Mononuclear cell (primary cell): Measurements from ENCODE around the gene FLYWCH1. TPM values are rescaled to one million over a fixed set of nuclear protein-coding genes. Genes with fewer than 3 reads are reported as not detected.

ENCODE experiments used
- H3K27me3 ChIP-seq: 2 replicates; pipeline ENCODE4 v1.6.0; 2011; ENCODE audit warnings: low read length, control low read depth; ENCODE audit not compliant: insufficient read depth
- H3K4me1 ChIP-seq: 2 replicates; pipeline ENCODE4 v1.5.1; 2011; ENCODE audit warnings: mild to moderate bottlenecking, low read length, control low read depth; ENCODE audit not compliant: insufficient read depth
- H3K4me3 ChIP-seq: 2 replicates; pipeline ENCODE4 v1.5.1; 2011; ENCODE audit warnings: mild to moderate bottlenecking, low read length, moderate library complexity
- H3K9me3 ChIP-seq: 2 replicates; pipeline ENCODE4 v1.5.1; 2011; ENCODE audit warnings: low read depth, mild to moderate bottlenecking, control low read depth, low read length
- total RNA-seq: library from RNA; depleted of rRNA; stranded (reverse); fragments of >200 nt; gene quantifications from one replicate; pipeline ENCODE4 v1.2.3, GENCODE V29; 2012

Gene FLYWCH1
- total RNA-seq, 1 donor, result 15.7 TPM

DNA sequence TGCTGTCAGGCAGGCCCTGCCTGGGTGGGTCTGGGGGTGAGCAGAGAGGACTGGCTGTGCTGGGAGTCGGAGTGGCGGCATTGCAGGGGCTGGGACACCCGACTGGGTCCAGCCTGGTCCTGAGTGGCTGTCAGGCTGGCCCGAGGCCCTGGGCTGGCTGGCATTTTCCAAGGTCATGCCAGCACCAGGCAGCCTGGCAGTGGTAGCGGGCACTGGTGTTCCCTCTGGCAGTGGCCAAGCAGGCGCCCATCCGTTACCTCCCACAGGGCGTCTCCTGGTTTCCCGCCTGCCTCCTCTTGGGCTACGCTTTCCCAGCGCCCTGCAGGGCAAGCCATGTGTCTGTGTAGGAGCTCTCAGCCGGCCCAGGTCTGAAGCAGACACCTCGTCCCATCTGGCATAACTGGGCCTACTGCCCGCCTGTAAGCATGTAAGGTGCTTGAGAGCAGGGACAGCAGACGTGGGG, 74.2 kb downstream of the FLYWCH1 start:
- Histone ChIP-seq H3K4me1 (peaks cover 17% of the 10 kb centered on the region), H3K27me3 (no peaks in the 10 kb centered on the region), H3K9me3 (no peaks in the 10 kb centered on the region), H3K4me3 (no peak overlapping the region)

DNA sequence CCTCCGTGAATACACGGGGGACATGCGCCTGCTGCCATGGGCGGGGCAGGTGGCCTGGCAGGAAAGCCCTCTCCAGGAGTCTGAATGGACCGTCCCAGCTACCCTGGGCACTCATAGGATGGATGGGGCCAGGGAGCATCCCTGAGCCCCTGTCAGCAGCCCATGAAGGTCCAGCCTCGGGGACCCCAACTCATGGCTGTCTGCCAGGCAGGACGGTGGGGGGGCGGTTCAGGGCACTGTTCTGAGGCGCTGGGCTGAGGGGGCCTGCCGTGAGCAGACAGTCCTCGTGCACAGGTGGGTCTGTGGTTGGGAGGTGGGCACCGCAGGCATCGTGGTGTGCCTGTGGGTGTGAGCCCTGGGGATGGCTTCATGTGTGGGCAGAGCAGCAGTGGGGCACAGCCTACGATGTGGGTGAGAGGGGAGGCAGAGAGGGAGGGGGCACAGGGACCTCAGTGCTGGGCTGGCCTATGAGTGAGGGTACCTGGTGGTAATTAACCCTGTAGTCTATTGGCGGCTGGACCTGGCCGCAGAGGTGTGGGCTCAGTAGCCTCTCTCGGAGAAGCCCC, 75.0 kb downstream of the FLYWCH1 start:
- Histone ChIP-seq H3K4me3 (no peak overlapping the region), H3K9me3 (no peaks in the 10 kb centered on the region), H3K4me1 (peaks cover 12% of the 10 kb centered on the region), H3K27me3 (no peaks in the 10 kb centered on the region)

DNA sequence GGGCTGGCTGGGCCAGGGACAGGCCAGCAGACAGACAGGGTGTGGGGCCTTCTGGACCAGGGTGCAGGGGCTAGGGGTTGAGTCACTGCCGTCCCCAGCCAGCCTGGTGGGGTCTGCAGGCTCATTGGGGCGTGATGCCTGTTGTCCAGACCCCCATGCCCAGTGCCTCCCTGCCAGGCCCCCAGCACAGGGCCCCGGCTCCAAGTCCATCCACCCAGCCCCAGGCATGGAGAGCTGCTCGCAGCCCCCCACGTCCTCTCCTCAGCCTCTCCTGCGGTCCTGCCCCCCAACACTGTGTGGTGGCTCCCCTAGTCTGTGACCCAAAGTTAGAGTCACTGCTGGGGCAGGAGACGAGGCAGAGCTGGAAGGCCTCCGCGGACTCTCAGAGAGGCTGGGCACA, 75.6 kb downstream of the FLYWCH1 start:
- no peaks in the 10 kb centered on the region for H3K27me3 ChIP-seq
- H3K9me3 ChIP-seq, result no peaks in the 10 kb centered on the region
- no peak overlapping the region for H3K4me3 ChIP-seq
- H3K4me1 ChIP-seq, result peaks cover 12% of the 10 kb centered on the region

DNA sequence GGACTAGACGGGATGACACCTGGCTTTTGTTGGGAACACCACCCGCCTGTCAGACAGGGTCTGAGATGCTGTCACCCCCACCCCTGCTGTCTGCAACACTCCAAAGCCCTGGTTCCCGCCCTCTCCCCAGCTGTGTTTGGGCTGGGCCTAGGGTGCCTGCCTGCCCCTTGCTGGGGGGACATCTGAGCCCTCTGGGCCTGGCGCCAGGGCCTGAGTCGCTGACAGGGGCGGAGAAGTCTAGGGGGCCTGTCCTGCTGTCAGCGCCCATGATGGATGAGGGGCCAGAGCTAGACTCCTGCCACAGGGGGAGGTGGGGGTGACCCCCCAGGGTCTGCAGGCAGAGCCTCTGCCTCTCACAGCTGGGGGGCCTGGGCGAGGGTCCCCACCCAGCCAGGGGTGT, 76.1 kb downstream of the FLYWCH1 start:
- no peaks in the 10 kb centered on the region for H3K27me3 ChIP-seq

DNA sequence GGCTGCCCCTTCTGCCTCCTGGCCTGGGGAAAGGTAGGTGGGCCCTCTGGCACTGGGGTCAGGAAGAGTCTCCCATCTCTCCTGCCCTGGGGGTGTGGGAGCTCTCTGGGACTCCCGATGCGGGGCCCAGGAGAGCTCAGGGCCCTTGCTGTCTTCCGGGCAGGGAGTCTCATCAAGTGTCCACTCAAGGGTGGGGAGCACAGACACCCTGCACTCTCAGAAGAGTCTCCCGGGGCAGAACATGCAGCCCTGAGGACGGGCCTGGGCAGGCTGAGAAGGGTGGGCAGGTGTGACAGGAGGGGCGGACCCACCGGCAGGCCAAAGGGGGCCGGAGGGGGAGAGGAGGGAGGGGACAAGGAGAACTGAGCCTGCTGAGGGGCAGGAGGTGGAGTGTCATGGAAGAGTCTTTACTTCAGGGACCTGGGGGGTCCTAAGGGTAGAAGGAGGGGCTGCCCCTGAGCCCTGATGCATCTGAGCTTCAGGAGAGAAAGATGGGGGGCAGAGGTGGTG, 76.9 kb downstream of the FLYWCH1 start:
- Histone ChIP-seq H3K4me1 (peaks cover 6% of the 10 kb centered on the region), H3K27me3 (no peaks in the 10 kb centered on the region), H3K9me3 (no peaks in the 10 kb centered on the region), H3K4me3 (no peak overlapping the region)

More for the DNA sequence above, 76.1 kb downstream of the FLYWCH1 start:
- Histone ChIP-seq H3K4me1 (peaks cover 12% of the 10 kb centered on the region), H3K9me3 (no peaks in the 10 kb centered on the region), H3K4me3 (no peak overlapping the region)

DNA sequence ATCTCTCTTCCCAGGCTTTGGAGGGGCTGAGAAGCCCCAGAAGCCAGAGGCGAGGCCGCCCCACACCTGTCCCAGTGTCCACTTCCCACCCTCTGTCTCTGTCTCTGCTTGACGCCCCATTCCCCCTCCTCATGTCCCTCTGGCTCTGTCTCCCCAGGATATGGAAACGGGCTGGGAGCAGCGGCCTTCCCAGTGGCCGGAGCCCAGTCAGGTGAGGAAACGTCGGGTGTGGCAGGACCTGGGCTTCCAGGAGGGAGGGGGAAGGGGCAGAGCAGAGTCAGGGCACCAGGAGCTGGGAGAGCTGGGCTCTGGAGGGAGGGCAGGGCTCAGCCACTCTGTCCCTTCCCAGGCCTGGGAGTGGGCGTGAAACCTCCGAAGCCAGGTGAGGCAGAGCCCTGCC, 79.2 kb downstream of the FLYWCH1 start:
- H3K9me3 ChIP-seq, result no peaks in the 10 kb centered on the region
- H3K4me1 ChIP-seq, result no peaks in the 10 kb centered on the region
- no peak overlapping the region for H3K4me3 ChIP-seq
- H3K27me3 ChIP-seq, result no peaks in the 10 kb centered on the region

DNA sequence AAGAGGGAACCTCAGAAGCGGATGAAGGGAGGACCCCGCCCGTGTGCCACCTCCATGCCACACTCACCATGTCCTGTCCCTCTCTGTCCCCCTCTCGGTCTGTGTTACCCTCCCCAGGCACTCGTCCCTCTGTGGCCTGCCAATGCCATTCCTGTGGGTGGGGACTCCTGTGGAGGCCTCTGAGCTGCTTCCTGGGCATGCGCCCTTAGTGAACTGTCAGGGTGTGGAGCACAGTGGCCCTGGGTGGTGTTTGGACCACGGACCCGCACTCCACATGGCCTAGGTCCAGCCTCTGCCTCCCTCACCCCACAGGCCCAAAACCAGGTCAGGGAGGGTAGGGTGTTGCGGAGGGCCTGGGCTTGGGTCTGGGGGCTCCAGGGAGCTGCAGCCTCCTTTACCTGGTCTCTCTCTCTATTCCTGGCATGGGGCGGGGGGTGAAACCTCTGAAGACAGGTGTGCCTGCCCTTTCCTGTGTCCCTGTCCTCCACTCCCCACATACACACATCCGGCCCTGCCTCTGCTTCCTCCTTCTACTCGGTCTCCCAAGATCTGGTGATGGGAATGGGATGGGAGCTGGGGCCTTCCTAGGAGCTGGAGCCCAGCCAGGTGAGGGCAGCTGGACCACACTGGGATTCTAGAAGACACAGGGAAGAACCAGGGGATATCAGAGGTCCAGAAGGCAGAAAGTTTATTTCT, 80.0 kb downstream of the FLYWCH1 start:
- Histone ChIP-seq H3K9me3 (no peaks in the 10 kb centered on the region), H3K4me1 (no peaks in the 10 kb centered on the region), H3K27me3 (no peaks in the 10 kb centered on the region), H3K4me3 (no peak overlapping the region)

DNA sequence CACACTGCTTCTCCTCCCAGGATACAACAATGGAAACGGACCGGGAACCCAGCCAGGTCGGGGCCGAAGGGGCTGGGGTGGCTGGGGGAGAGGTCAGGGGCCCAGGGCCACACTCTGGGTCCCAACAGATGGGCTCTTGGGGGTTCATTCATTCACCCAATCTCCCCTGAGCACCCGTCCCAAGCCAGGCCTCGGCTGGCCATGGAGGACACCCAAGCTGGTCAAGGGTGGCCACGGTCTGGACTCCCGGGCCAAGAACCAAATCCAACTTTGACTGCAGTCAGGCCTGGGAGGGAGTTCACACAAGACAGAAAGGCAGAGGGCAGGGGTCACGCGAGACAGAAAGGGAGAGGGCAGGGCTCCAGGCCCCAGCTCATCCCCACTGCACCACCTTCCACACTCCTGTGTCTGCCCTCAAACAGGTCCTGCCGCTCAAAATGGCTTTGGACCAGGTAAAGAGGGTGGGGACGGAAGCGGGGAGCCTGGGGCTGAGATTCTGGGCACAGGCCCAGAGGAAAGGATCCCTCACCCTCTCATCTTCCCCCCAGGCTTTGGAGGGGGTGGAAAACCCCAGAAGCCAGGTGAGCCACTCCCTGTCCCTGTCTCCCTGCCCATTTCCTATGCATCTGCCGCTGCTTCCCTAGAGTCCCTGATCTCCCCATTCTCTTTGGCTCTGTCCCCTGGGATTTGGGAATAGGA, 80.8 kb downstream of the FLYWCH1 start:
- Histone ChIP-seq H3K9me3 (no peaks in the 10 kb centered on the region), H3K27me3 (no peaks in the 10 kb centered on the region), H3K4me3 (no peak overlapping the region), H3K4me1 (no peaks in the 10 kb centered on the region)

DNA sequence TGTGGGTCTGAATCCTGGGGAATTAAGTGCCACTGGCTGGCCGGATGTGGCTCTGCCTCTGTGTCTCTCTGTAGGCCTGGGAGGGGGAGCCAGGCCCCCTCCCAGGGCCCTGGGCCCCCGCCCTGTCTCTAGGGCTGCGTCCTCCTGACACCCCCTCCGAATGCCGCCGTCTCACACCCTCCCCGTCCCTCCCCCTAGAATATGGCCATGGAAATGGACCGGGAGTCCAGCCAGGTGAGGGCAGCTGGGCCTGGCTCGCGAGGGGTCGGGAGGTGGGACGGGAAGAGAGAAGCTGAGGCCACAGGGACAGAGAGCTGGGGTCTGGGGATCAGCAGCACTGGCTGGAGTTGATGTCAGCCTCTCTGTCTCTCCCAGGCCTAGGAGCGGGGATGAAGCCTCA, 84.6 kb downstream of the FLYWCH1 start:
- no peaks in the 10 kb centered on the region for H3K27me3 ChIP-seq
- H3K9me3 ChIP-seq, result no peaks in the 10 kb centered on the region
- H3K4me1 ChIP-seq, result no peaks in the 10 kb centered on the region
- H3K4me3 ChIP-seq, result no peak overlapping the region

DNA sequence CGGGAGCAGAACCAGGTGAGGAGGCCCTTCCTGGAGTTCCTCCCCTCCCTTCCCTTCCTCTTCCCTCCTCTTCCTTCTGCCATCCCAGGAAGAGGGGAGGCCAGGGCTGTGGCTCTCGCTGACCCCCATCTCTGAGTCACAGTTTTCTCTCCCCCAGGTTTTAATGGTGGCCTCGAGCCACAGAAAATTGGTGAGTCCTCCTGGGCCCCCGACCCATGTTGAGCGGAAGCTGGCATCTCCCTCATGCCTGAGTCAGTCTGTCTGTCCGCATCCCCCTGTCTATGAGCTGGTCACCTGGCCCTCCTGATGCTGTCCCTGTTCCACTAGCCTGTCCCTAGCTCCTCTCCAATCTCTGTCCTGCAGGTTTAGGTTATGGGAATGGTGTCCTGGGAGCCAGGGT, 88.2 kb downstream of the FLYWCH1 start:
- Histone ChIP-seq H3K27me3 (no peaks in the 10 kb centered on the region), H3K9me3 (no peaks in the 10 kb centered on the region), H3K4me1 (peaks cover 3% of the 10 kb centered on the region), H3K4me3 (no peak overlapping the region)

DNA sequence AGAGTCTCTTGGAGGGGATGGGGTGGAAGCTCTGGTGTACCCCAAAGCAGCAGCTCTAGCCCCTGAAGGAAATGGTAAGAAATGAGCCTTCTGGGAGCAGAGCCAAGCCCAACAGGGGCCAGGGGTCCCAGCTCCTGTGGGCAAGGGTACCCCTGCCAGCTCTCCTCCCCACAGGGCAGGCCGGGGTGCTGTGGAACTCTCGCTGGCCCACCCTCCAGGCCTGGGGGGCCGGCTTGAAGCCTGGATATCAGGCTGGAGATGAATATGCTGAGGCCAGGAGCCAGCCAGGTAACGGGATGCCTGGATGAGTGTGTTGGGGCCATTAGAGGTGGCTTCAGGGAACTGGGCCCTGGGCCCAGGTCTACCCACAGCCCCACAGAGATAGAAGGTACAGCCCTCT, 88.8 kb downstream of the FLYWCH1 start:
- Histone ChIP-seq H3K9me3 (no peaks in the 10 kb centered on the region), H3K4me3 (no peak overlapping the region)

More for the DNA sequence above, 88.8 kb downstream of the FLYWCH1 start:
- H3K4me1 ChIP-seq, result peaks cover 5% of the 10 kb centered on the region
- H3K27me3 ChIP-seq, result no peaks in the 10 kb centered on the region

Other genes with a start within 250 kb of the FLYWCH1 start
- gene KCTD5, start 229.4 kb upstream of the FLYWCH1 start, total RNA-seq, result 17.7 TPM
- 0.10 TPM for gene PRSS27, start 191.7 kb upstream of the FLYWCH1 start, total RNA-seq
- 195 TPM for gene SRRM2, start 159.3 kb upstream of the FLYWCH1 start, total RNA-seq
- 92.6 TPM for gene ELOB, start 134.7 kb upstream of the FLYWCH1 start, total RNA-seq
- gene PRSS33, start 124.4 kb upstream of the FLYWCH1 start, total RNA-seq, result not detected
- not detected for gene PRSS41, start 113.5 kb upstream of the FLYWCH1 start, total RNA-seq
- gene PRSS21, start 94.7 kb upstream of the FLYWCH1 start, total RNA-seq, result not detected
- gene ZG16B, start 81.6 kb upstream of the FLYWCH1 start, total RNA-seq, result 1.2 TPM
- gene PRSS22, start 53.8 kb upstream of the FLYWCH1 start, total RNA-seq, result 0.21 TPM
- 8.1 TPM for gene FLYWCH2, start 28.7 kb upstream of the FLYWCH1 start, total RNA-seq
- not detected for gene KREMEN2, start 52.3 kb downstream of the FLYWCH1 start, total RNA-seq
- 3.1 TPM for gene PAQR4, start 57.4 kb downstream of the FLYWCH1 start, total RNA-seq
- gene PKMYT1, start 68.5 kb downstream of the FLYWCH1 start, total RNA-seq, result 1.3 TPM
- gene CLDN9, start 101.0 kb downstream of the FLYWCH1 start, total RNA-seq, result not detected
- gene CLDN6, start 106.3 kb downstream of the FLYWCH1 start, total RNA-seq, result not detected
- gene TNFRSF12A, start 108.4 kb downstream of the FLYWCH1 start, total RNA-seq, result 8.2 TPM
- 8.2 TPM for gene HCFC1R1, start 112.0 kb downstream of the FLYWCH1 start, total RNA-seq
- gene THOC6, start 112.1 kb downstream of the FLYWCH1 start, total RNA-seq, result 8.9 TPM
- gene BICDL2, start 125.0 kb downstream of the FLYWCH1 start, total RNA-seq, result 0.10 TPM
- gene MMP25, start 134.6 kb downstream of the FLYWCH1 start, total RNA-seq, result 1.7 TPM
- 115 TPM for gene IL32, start 153.7 kb downstream of the FLYWCH1 start, total RNA-seq
- gene ZSCAN10, start 187.4 kb downstream of the FLYWCH1 start, total RNA-seq, result under 0.01 TPM
- 0.52 TPM for gene ZNF205, start 200.7 kb downstream of the FLYWCH1 start, total RNA-seq
- gene ZNF213, start 223.1 kb downstream of the FLYWCH1 start, total RNA-seq, result 1.6 TPM